ENCODE results near the gene KRTAP26-1. TPM values are rescaled to one million over a fixed set of nuclear protein-coding genes. Genes with fewer than 3 reads are reported as not detected.

The KRTAP26-1 gene
- total and polyA plus RNA-seq, 2 of the 4 experiments (the other 2 are of a cell fraction): not detected

DNA sequence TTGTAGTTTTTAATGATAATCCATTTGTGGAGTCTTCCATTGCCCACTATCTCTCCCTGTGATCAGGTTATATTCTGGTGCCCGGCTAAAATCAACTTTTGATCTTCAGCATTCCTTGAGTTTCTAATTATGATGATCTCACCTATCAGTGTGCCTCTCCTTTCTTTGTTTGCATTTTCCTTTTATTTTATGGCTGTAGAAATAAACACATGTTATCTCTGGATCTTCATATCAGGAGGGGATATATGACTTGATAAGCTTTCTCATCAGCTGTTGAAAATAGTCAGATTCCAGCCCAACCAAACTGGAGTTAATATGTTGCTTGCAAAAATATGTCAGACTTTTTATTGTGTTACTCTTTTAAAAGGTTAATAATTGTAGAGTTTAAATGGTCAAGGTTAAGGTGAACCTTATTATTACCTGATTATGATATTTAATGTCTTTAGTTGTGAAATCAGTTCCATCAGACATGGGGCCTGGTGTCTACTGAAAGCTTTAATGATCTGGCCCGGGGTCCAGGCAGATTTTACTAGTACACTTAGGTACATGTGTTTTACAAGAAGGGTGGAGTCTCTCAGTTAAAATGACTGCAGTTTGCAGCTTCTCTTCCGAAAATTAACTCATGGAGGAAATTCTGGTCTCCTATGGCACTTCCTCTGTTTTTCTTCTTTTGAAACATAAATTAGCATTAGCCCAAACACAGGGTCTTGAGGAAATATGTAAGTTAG is 50.1 kb downstream of the KRTAP26-1 start:
- Histone ChIP-seq H3K18ac (ENCODE audit: low read depth, low read length) (no peak overlapping the region), H3K9me1 (ENCODE audit: insufficient read depth, low read length) (no peaks in the 10 kb centered on the region), H3K4me3 (ENCODE audit: insufficient read depth, low read depth, low read length) (no peak overlapping the region), H3K9ac (ENCODE audit: low read depth, low read length) (no peak overlapping the region), H3K4me2 (ENCODE audit: low read depth, low read length) (no peak overlapping the region), H3K27ac (ENCODE audit: insufficient read depth, low read length) (no peak overlapping the region), H4K20me1 (ENCODE audit: insufficient read depth, low read length) (no peaks in the 10 kb centered on the region), H3K79me1 (ENCODE audit: low read depth in 1 of 2, low read length in 2 of 2) (no peaks in the 10 kb centered on the region), H2AFZ (replicated peaks; ENCODE audit: low read length, poor library complexity) (no peak overlapping the region), H2AK9ac (replicated peaks; ENCODE audit: low read depth, low read length, poor library complexity) (no peak overlapping the region), H3K56ac (ENCODE audit: extremely low read depth, insufficient read depth, low read length) (no peak overlapping the region), H3K36me3 (ENCODE audit: control insufficient read depth, insufficient read depth, low read length) (no peaks in the 10 kb centered on the region), H3K23ac (ENCODE audit: low read depth, low read length) (no peak overlapping the region), H4K8ac (ENCODE audit: low read depth in 2 of 2, low read length in 2 of 2) (no peak overlapping the region), H3K9me3 (ENCODE audit: control insufficient read depth, insufficient read depth, low read length) (peaks cover 14% of the 10 kb centered on the region), H3K4me1 (ENCODE audit: control insufficient read depth, insufficient read depth, low read length) (no peaks in the 10 kb centered on the region), H2BK15ac (ENCODE audit: low read depth, low read length) (no peak overlapping the region), H4K5ac (ENCODE audit: low read depth, low read length) (no peak overlapping the region), H4K91ac (ENCODE audit: insufficient read depth, low read depth, low read length) (no peak overlapping the region), H2BK20ac (ENCODE audit: low read depth, low read length) (no peak overlapping the region), H2BK120ac (ENCODE audit: low read depth, low read length) (no peak overlapping the region), H3K14ac (replicated peaks; ENCODE audit: low read depth, low read length) (no peak overlapping the region), H2AK5ac (ENCODE audit: low read depth, low read length) (no peak overlapping the region), H3K27me3 (ENCODE audit: control insufficient read depth, insufficient read depth, low read length) (no peaks in the 10 kb centered on the region), H2BK5ac (ENCODE audit: low read depth, low read length, poor library complexity, severe bottlenecking) (no peak overlapping the region), H3K4ac (ENCODE audit: low read depth, low read length) (no peak overlapping the region)
- dilution Hi-C loops (cut with HindIII; ENCODE audit: low sequenced_read_pairs, unreplicated experiment): no loop called here
- TF ChIP-seq RFX5 (IDR thresholded peaks at IDR 0.05; ENCODE audit: low read depth, low read length): no peak
- no peak for TF ChIP-seq FOS (IDR thresholded peaks at IDR 0.05; ENCODE audit: low read depth, low read length)
- no peak for TF ChIP-seq CHD1 (IDR thresholded peaks at IDR 0.05; ENCODE audit: low read depth, low read length)
- TF ChIP-seq, protein P1, sequence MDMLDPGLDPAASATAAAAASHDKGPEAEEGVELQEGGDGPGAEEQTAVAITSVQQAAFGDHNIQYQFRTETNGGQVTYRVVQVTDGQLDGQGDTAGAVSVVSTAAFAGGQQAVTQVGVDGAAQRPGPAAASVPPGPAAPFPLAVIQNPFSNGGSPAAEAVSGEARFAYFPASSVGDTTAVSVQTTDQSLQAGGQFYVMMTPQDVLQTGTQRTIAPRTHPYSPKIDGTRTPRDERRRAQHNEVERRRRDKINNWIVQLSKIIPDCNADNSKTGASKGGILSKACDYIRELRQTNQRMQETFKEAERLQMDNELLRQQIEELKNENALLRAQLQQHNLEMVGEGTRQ (IDR thresholded peaks at IDR 0.05; ENCODE audit: low read depth, low read length): no peak
- TF ChIP-seq MAZ (IDR thresholded peaks at IDR 0.05; ENCODE audit: borderline replicate concordance, low read depth, low read length): no peak
- no peak for TF ChIP-seq SMC3 (IDR thresholded peaks at IDR 0.05; ENCODE audit: low read depth, low read length)
- TF ChIP-seq BHLHE40 (IDR thresholded peaks at IDR 0.05; ENCODE audit: low read depth, low read length): no peak
- no peak for TF ChIP-seq NFE2L2 (IDR thresholded peaks at IDR 0.05; ENCODE audit: low read depth, low read length)
- no peak for TF ChIP-seq MXI1 (IDR thresholded peaks at IDR 0.05; ENCODE audit: borderline replicate concordance, low read depth, low read length)
- TF ChIP-seq MAFK (IDR thresholded peaks at IDR 0.05; ENCODE audit: low read depth, low read length): no peak
- no peak for TF ChIP-seq RCOR1 (IDR thresholded peaks at IDR 0.05; ENCODE audit: insufficient replicate concordance, low read length)
- TF ChIP-seq, protein P2, sequence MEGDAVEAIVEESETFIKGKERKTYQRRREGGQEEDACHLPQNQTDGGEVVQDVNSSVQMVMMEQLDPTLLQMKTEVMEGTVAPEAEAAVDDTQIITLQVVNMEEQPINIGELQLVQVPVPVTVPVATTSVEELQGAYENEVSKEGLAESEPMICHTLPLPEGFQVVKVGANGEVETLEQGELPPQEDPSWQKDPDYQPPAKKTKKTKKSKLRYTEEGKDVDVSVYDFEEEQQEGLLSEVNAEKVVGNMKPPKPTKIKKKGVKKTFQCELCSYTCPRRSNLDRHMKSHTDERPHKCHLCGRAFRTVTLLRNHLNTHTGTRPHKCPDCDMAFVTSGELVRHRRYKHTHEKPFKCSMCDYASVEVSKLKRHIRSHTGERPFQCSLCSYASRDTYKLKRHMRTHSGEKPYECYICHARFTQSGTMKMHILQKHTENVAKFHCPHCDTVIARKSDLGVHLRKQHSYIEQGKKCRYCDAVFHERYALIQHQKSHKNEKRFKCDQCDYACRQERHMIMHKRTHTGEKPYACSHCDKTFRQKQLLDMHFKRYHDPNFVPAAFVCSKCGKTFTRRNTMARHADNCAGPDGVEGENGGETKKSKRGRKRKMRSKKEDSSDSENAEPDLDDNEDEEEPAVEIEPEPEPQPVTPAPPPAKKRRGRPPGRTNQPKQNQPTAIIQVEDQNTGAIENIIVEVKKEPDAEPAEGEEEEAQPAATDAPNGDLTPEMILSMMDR (conservative IDR thresholded peaks at IDR 0.05; ENCODE audit: low read depth, low read length): no peak
- TF ChIP-seq CEBPB (IDR thresholded peaks at IDR 0.05; ENCODE audit: low read depth, low read length): no peak
- TF ChIP-seq POLR2A (IDR thresholded peaks at IDR 0.05; ENCODE audit: low read depth, low read length): no peak
- TF ChIP-seq, protein P3, sequence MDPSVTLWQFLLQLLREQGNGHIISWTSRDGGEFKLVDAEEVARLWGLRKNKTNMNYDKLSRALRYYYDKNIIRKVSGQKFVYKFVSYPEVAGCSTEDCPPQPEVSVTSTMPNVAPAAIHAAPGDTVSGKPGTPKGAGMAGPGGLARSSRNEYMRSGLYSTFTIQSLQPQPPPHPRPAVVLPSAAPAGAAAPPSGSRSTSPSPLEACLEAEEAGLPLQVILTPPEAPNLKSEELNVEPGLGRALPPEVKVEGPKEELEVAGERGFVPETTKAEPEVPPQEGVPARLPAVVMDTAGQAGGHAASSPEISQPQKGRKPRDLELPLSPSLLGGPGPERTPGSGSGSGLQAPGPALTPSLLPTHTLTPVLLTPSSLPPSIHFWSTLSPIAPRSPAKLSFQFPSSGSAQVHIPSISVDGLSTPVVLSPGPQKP (IDR thresholded peaks at IDR 0.05; ENCODE audit: borderline replicate concordance, low read depth, low read length): no peak
- TF ChIP-seq RAD21 (IDR thresholded peaks at IDR 0.05; ENCODE audit: low read length): no peak
- no peak for ATAC-seq (ENCODE audit: low read depth)
- DNase-seq: no peak
- in situ Hi-C loops (cut with MboI; ENCODE audit: low sequenced_read_pairs): no loop called here
- POLR2A ChIA-PET (ENCODE audit: unreplicated experiment): no interaction called here
- BruUV-seq (replicated peaks): no TSS peak
- intact Hi-C loops (cut with micrococcal nuclease): no loop called here
- CTCF ChIA-PET: no interaction called here
- no CpG with 5 or more reads among the region's 3 CpGs for WGBS, 2 experiments (ENCODE audit: extremely low coverage in 2 of 2, insufficient read length in 1 of 2)

Measured in IMR-90 (cell line).